Adrenal gland (tissue), 12 donors: ENCODE results near the gene MICAL3. TPM values are rescaled to one million over a fixed set of nuclear protein-coding genes. Genes with fewer than 3 reads are reported as not detected.

Experiments
- DNase-seq, 7 donors: peaks; one replicate each; pipeline ENCODE4 v3.0.0-alpha.2; 2019 to 2020
- H3K27ac ChIP-seq, 5 donors: fragments of 200-600 bp; sonication (generic) in 4 of 5; 1 replicate in 3 of 5; 2 replicates in 2 of 5; pipeline versions ENCODE4 v1.5.1 to v1.8.0; 2016 to 2020; ENCODE audit warnings: mild to moderate bottlenecking in 1 of 5
- H3K27me3 ChIP-seq: fragments of 200-600 bp; 2 replicates; pipeline ENCODE4 v1.8.0; 2021
- H3K36me3 ChIP-seq, 2 donors: fragments of 200-600 bp; replicated peaks in 1 of 2; 1 replicate in 1 of 2; 2 replicates in 1 of 2; pipeline versions ENCODE4 v1.5.1 to v1.8.0; 2018 to 2022
- H3K4me1 ChIP-seq, 2 donors: fragments of 200-600 bp; replicated peaks in 1 of 2; 1 replicate in 1 of 2; 2 replicates in 1 of 2; pipeline versions ENCODE4 v1.5.1 to v1.8.0; 2018 to 2021
- H3K4me3 ChIP-seq, 4 donors: fragments of 200-600 bp; sonication (generic) in 3 of 4; one replicate each; pipeline ENCODE4 v1.5.1; 2016 to 2018
- H3K9me3 ChIP-seq, 3 donors: fragments of 200-600 bp; sonication (generic) in 1 of 3; replicated peaks in 1 of 3; 1 replicate in 2 of 3; 2 replicates in 1 of 3; pipeline versions ENCODE4 v1.5.1 to v1.8.0; 2016 to 2021
- POLR2A ChIP-seq, 2 donors: fragments of 450-650 bp; IDR thresholded peaks; one replicate each; pipeline ENCODE4 v1.6.1; 2017; ENCODE audit warnings: antibody characterized with exemption in 2 of 2, mild to moderate bottlenecking in 2 of 2, moderate library complexity in 1 of 2
- WGBS, 4 donors: extraction: QIAGEN DNeasy Blood & Tissue Kit in 2 of 4; methylation state at CpG; one replicate each; pipeline versions ENCODE4 v1.1.5 to v1.1.7; 2013 to 2017; 5-methylcytosine and 5-hydroxymethylcytosine counted together
- intact Hi-C, 2 donors: fragments of 100-400 bp; cut with DNase I; formaldehyde crosslinking; loops; one replicate each; pipeline versions ENCODE4 v1.14.1 to v1.15.0; 2022 to 2023
- polyA plus RNA-seq, 3 donors: library from polyadenylated mRNA; stranded (reverse); fragments of 200-250 nt in 2 of 3; fragments of 350-450 nt in 1 of 3; fragmentation: Illumina TruSeq in 1 of 3; extraction: RNeasy Lipid Tissue Mini Kit (QIAGEN cat#74804) in 1 of 3; gene quantifications; one replicate each; pipeline ENCODE4 v1.2.3, GENCODE V29; 2013 to 2014
- total RNA-seq, 9 donors: library from RNA; depleted of rRNA in 4 of 9; stranded (reverse); fragments of >200 nt in 4 of 9; fragments of 120-200 nt in 1 of 9; fragmentation: NEBNext Ultra II Directional in 1 of 9; extraction: Animal tissue kit (Norgen Biotek cat#: 25700) in 1 of 9; gene quantifications; one replicate each; pipeline versions ENCODE4 v1.1.0 to v1.2.4, GENCODE V29; 2013 to 2023
- TF ChIP-seq, protein P1 (sequence below), 6 experiments: fragments of 450-650 bp in 4 of 6; fragments of 200-600 bp in 2 of 6; sonication (generic) in 1 of 6; IDR thresholded peaks; 1 replicate in 5 of 6; 2 replicates in 1 of 6; pipeline versions ENCODE4 v1.5.1 to v1.8.0; 2016 to 2021; ENCODE audit warnings: antibody characterized with exemption in 6 of 6, mild to moderate bottlenecking in 2 of 6, moderate library complexity in 1 of 6
- donor health status: healthy with polysubstance abuse.
- donor health status: Bipolar disorder and iron deficiency.
- donor health status: DM: yes; HTN: yes; CAD: no.
- donor health status: DM: no; HTN: no; CAD: no.
- donor health status: DM: no; HTN: no; CAD: no.
- donor health status: DM: yes; HTN: yes; CAD: no.

Gene MICAL3
- total and polyA plus RNA-seq, 12 donors: 10.9 to 82.6 (median 34.4) TPM

DNA sequence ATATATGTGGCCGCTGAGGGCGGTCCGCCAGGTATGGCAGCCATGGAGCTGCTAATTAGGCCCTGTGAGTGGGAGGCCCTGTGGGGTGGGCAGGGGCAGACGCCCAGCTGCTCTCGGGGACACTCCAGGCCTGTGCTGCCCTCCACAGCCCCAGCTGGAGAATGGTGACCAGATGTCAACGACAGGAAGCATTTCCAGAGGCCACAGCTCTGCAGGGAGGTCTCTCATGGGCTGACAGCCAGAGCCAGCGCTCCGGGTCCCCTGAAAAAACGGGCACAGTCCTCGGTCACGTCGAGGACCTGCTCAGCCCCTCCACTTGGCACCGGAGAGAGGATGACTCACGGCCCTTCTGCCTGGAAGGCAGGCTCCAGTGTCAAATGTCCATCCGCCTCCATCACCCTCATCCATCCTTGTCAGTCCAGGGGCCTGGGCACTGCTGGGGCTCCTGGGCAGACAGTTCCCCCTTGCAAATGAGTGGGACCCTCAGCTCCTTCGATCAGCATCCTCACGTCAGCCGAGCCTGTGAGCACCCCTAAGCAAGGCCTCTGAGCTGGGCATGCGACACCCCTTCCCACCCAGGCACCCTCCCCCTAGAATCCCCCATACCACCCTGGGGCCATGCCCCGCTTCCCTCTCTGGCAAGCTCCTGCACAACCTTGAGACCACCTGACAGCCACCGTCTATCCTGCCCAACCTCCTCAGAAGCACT is 252.0 kb downstream of the MICAL3 start:
- Histone ChIP-seq H3K36me3 (no peaks in the 10 kb centered on the region), H3K9me3 (no peaks in the 10 kb centered on the region), H3K27ac (peak overlapping the region in 1 of 5 donors; percentile 34), H3K4me1 (peaks cover 0 to 6% of the 10 kb centered on the region in 2 donors), H3K4me3 (no peak overlapping the region), H3K27me3 (no peaks in the 10 kb centered on the region)
- 68 to 88% (median 69%) methylated on average over 4 to 21 of the region's 21 CpGs for WGBS, 4 donors
- intact Hi-C loops: no loop called here
- TF ChIP-seq, protein P1, sequence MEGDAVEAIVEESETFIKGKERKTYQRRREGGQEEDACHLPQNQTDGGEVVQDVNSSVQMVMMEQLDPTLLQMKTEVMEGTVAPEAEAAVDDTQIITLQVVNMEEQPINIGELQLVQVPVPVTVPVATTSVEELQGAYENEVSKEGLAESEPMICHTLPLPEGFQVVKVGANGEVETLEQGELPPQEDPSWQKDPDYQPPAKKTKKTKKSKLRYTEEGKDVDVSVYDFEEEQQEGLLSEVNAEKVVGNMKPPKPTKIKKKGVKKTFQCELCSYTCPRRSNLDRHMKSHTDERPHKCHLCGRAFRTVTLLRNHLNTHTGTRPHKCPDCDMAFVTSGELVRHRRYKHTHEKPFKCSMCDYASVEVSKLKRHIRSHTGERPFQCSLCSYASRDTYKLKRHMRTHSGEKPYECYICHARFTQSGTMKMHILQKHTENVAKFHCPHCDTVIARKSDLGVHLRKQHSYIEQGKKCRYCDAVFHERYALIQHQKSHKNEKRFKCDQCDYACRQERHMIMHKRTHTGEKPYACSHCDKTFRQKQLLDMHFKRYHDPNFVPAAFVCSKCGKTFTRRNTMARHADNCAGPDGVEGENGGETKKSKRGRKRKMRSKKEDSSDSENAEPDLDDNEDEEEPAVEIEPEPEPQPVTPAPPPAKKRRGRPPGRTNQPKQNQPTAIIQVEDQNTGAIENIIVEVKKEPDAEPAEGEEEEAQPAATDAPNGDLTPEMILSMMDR (IDR thresholded peaks at IDR 0.05): no peak
- TF ChIP-seq POLR2A (IDR thresholded peaks at IDR 0.05): no peak
- no peak for DNase-seq

DNA sequence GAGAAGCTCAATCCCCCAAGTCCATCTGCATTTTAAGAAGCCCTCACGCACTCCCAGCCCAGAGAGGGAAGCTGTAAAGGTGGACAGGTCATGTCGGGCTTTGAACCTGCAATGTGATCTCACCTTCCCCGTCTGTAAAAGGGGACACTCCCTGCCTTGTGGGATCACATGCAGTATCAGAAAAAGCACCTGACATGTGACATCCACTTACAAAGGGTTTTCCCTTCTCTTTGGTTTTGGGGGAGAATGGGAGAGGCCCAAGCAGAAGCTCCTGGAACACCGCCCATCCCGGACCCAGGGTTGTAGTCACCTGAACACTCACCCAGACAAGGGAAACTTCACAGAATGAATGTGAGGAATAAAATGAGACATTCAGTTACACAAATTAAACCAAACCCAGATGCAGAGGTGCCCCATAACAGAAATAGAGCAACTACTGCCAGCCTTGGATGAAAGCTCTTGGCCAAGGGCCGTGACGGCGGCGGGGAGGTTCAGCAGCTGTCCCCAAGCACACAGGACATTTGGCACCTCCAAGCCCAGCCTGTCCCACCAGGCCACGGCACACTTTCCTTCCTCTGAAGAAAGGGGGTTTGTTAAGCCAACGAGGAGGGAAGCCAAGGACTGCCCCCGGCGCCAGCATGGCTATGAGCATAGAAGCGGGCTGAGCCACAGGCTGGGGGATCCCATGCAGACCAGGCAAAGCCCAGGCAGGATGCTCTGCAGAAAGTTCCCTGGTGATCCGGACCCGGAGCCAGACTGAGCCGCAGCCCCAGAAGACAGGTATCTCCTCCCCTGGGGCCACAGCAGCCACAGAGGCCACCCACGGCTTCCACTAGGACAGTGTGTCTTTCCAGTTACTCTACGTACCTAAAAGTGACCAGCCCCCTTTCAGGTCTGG is 253.9 kb downstream of the MICAL3 start:
- no peak for TF ChIP-seq POLR2A (IDR thresholded peaks at IDR 0.05)
- TF ChIP-seq, protein P1 (IDR thresholded peaks at IDR 0.05): no peak
- intact Hi-C loops: no loop called here
- Histone ChIP-seq H3K36me3 (no peaks in the 10 kb centered on the region), H3K27me3 (no peaks in the 10 kb centered on the region), H3K9me3 (no peaks in the 10 kb centered on the region), H3K4me1 (peaks cover 0 to 6% of the 10 kb centered on the region in 2 donors), H3K4me3 (no peak overlapping the region), H3K27ac (no peak overlapping the region)
- no peak for DNase-seq
- 91 to 93% (median 93%) methylated on average over 15 to 19 of the region's 19 CpGs for WGBS, 4 donors

- WGBS, 4 donors: 89 to 96% (median 94%) methylated on average over 8 to 9 of the region's 9 CpGs
- no peak overlapping the region for H3K4me3 ChIP-seq
- no peaks in the 10 kb centered on the region for H3K27me3 ChIP-seq
- intact Hi-C loops: loop anchor here in 1 of 2 donors (10.0 kb wide), 1 partner anchor 105 kb away; no protein-coding TSS in a partner anchor
- H3K9me3 ChIP-seq: no peaks in the 10 kb centered on the region
- TF ChIP-seq, protein P1 (IDR thresholded peaks at IDR 0.05): no peak
- no peak for TF ChIP-seq POLR2A (IDR thresholded peaks at IDR 0.05)
- no peak overlapping the region for H3K27ac ChIP-seq
- no peak for DNase-seq
- no peaks in the 10 kb centered on the region for H3K36me3 ChIP-seq
- H3K4me1 ChIP-seq: peaks cover 0 to 6% of the 10 kb centered on the region in 2 donors
These were observed 254.7 kb downstream of the MICAL3 start for GRCh38 chr22:17769716-17770082.

GRCh38 chr22:17769013-17769715 is 255.2 kb downstream of the MICAL3 start:
- intact Hi-C loops: loop anchor here in 1 of 2 donors (10.0 kb wide), 1 partner anchor 106 kb away; no protein-coding TSS in a partner anchor
- Histone ChIP-seq H3K27me3 (no peaks in the 10 kb centered on the region), H3K27ac (no peak overlapping the region), H3K4me1 (peaks cover 0 to 6% of the 10 kb centered on the region in 2 donors), H3K9me3 (no peaks in the 10 kb centered on the region), H3K36me3 (no peaks in the 10 kb centered on the region), H3K4me3 (no peak overlapping the region)
- 82 to 94% (median 84%) methylated on average over 9 to 14 of the region's 14 CpGs for WGBS, 4 donors
- TF ChIP-seq, protein P1 (IDR thresholded peaks at IDR 0.05): no peak
- TF ChIP-seq POLR2A (IDR thresholded peaks at IDR 0.05): no peak
- no peak for DNase-seq
